ENCODE measurements around the gene PDE10A. TPM values are rescaled to one million over a fixed set of nuclear protein-coding genes. Genes with fewer than 3 reads are reported as not detected.

The PDE10A gene
- total RNA-seq, 1 donor: 5.6 TPM

DNA sequence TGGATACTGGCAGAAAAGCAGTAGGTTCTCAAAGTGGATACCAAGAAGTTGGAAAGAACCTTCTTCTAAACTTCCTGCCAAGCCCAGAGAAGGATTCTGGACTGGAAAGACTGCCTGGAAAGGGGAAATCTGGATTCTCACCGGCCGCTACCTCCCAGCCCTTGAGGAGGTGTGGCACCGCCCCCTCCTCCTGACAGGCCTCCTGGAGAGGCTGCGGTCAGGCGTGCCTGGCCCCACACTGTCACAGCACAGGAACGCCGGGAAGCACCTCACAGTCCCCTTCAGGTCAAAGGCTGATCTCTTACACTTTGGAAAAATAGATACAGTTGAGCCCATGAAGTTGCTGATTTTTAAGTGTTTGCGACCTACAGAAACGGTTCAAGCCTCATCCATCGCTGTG is 16.3 kb upstream of the PDE10A start:
- no peak for DNase-seq (ENCODE audit: low read depth)
- no peak overlapping the region for H3K4me3 ChIP-seq (ENCODE audit: low read depth, low read length)
- TF ChIP-seq, protein P1, sequence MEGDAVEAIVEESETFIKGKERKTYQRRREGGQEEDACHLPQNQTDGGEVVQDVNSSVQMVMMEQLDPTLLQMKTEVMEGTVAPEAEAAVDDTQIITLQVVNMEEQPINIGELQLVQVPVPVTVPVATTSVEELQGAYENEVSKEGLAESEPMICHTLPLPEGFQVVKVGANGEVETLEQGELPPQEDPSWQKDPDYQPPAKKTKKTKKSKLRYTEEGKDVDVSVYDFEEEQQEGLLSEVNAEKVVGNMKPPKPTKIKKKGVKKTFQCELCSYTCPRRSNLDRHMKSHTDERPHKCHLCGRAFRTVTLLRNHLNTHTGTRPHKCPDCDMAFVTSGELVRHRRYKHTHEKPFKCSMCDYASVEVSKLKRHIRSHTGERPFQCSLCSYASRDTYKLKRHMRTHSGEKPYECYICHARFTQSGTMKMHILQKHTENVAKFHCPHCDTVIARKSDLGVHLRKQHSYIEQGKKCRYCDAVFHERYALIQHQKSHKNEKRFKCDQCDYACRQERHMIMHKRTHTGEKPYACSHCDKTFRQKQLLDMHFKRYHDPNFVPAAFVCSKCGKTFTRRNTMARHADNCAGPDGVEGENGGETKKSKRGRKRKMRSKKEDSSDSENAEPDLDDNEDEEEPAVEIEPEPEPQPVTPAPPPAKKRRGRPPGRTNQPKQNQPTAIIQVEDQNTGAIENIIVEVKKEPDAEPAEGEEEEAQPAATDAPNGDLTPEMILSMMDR (IDR thresholded peaks at IDR 0.05; ENCODE audit: insufficient read depth, low read depth, low read length): no peak

DNA sequence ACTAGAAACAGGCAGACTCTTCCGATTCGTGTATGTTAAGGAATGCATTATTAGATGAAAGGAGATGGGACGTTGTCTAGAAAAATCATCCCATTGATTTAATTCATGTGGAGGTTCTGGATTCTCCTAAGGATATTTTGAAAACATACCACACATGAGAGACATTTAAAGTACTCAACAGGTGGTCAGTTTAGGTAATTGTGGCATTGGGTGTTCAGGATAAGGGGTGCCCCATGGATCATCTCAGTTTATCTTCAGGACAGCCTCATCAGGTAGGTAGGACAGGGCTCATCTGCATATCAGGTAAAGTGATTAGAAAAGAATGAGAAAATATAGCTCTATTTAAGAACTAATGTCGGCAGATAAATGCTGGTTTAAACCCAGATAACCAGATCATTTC is 15.9 kb upstream of the PDE10A start:
- TF ChIP-seq, protein P1 (IDR thresholded peaks at IDR 0.05; ENCODE audit: insufficient read depth, low read depth, low read length): no peak
- DNase-seq (ENCODE audit: low read depth): no peak
- H3K4me3 ChIP-seq (ENCODE audit: low read depth, low read length): no peak overlapping the region

DNA sequence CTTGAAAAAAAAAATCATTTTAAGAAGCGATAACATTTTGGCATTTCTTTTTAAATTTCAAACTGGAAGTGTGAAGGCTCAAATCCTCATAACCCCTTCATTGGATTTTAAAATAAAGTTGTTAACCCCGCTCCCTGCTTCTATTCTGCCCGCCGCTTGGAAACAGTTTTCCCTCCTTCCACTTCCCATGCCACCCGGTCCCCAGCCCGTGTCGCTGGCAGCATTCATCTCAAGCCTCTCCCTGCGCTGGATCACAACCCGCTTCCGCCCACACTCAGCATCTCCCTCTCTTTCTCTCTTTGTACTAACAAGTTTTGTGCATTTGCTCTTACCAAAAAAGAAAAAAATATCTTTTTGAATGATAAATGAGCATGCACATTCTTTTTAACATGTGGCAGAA is 15.4 kb upstream of the PDE10A start:
- TF ChIP-seq, protein P1 (IDR thresholded peaks at IDR 0.05; ENCODE audit: insufficient read depth, low read depth, low read length): no peak
- DNase-seq (ENCODE audit: low read depth): no peak
- H3K4me3 ChIP-seq (ENCODE audit: low read depth, low read length): no peak overlapping the region

DNA sequence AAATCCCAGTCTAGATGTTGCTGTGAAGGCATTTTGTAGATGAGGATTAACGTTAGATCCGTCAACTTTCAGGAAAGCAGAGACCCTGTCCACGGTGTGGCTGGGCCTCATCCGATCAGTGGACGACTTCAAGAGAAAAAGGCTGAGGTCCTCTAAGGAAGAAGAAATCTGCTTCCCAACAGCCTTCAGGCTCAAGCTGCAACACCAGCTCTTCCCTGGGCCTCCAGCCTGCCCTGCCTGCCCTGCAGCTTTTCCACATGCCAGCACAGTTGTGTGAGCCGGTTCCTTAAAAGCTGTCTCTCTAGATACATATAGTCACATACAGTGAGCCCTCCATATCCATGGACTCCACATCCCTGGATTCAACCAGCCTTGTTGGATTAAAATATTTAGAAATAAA is 14.1 kb upstream of the PDE10A start:
- no peak overlapping the region for H3K4me3 ChIP-seq (ENCODE audit: low read depth, low read length)
- TF ChIP-seq, protein P1 (IDR thresholded peaks at IDR 0.05; ENCODE audit: insufficient read depth, low read depth, low read length): no peak
- no peak for DNase-seq (ENCODE audit: low read depth)

DNA sequence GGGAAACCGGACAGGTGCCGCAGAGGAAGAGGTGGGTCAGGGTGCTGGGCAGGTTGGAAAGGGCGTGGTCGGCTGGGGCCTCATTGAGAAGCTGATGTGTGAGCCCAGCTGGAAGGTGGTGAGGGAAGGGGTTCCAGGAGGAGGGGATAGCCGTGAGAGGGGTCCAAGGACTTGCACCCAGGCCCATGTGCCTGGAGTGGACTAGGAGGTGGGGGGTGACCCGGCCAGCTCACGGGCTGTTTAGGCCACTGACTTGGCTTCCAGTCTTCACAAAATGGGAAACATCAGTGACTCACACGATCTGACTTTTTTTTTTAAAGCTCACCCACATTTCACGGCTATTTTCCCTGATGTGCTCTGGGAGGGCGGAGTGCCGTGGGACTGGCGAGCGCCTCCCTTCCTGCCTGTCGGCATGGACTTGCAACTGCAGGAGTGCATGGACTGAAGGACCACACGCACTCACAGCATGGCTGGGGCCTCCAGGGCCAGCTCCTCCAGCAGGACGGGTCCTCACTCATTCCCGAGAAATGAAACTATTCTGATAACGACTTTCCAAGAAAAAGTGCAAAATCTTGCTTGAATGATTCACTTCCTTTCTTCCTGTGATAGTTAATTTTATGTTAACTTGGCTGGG is 13.5 kb upstream of the PDE10A start:
- H3K4me3 ChIP-seq (ENCODE audit: low read depth, low read length): no peak overlapping the region
- DNase-seq (ENCODE audit: low read depth): peak; percentile 82
- TF ChIP-seq, protein P1 (IDR thresholded peaks at IDR 0.05; ENCODE audit: insufficient read depth, low read depth, low read length): peak; percentile 43

DNA sequence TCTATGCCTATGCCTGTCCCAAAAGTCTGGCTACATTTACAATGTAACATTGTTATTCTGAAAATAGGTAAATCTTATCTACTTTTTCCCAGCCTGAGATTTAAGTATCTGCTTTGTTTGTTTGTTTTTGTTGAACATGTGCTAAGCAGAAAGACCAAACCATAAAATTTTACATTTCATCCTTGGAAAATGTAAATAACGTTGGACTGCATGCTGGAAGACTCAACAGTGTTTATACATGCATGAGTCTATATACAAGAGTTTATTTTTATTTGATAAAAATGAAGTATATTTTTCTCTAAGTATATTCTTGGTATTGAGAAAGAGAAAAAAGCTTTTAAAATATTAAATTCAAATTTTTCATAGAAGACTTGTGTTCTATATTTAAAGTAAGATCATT is 12.1 kb upstream of the PDE10A start:
- TF ChIP-seq, protein P1 (IDR thresholded peaks at IDR 0.05; ENCODE audit: insufficient read depth, low read depth, low read length): no peak
- DNase-seq (ENCODE audit: low read depth): peak; percentile 56
- H3K4me3 ChIP-seq (ENCODE audit: low read depth, low read length): no peak overlapping the region

All from fibroblast of villous mesenchyme (primary cell).